GM23248 (cell line): ENCODE results near the gene ADSS1. TPM values are rescaled to one million over a fixed set of nuclear protein-coding genes. Genes with fewer than 3 reads are reported as not detected.

Source experiments
- DNase-seq: peaks from one replicate; pipeline ENCODE4 v3.0.0-alpha.2; 2015
- H2AFZ ChIP-seq: fragments of 200-600 bp; sonication (generic); 2 replicates; pipeline ENCODE4 v1.6.1; 2016; ENCODE audit warnings: antibody characterized with exemption
- H3F3A ChIP-seq: fragments of 200-600 bp; sonication (generic); 2 replicates; pipeline ENCODE4 v1.6.1; 2016; ENCODE audit warnings: mild to moderate bottlenecking, antibody characterized with exemption, mixed run types; ENCODE audit not compliant: insufficient read depth
- H3K27ac ChIP-seq: fragments of 200-600 bp; sonication (generic); 2 replicates; pipeline ENCODE4 v1.5.1; 2016; ENCODE audit warnings: mild to moderate bottlenecking
- H3K27me3 ChIP-seq: fragments of 200-600 bp; sonication (generic); replicated peaks from 2 replicates; pipeline ENCODE4 v1.6.1; 2016; ENCODE audit warnings: mild to moderate bottlenecking; ENCODE audit not compliant: insufficient read depth
- H3K36me3 ChIP-seq: fragments of 200-600 bp; sonication (generic); 2 replicates; pipeline ENCODE4 v1.6.1; 2016; ENCODE audit warnings: low read depth, mild to moderate bottlenecking
- H3K4me1 ChIP-seq: fragments of 200-600 bp; sonication (generic); 2 replicates; pipeline ENCODE4 v1.6.1; 2016; ENCODE audit warnings: mild to moderate bottlenecking; ENCODE audit not compliant: insufficient read depth
- H3K4me2 ChIP-seq: fragments of 200-600 bp; sonication (generic); one replicate; pipeline ENCODE4 v1.6.1; 2016; ENCODE audit warnings: mild to moderate bottlenecking; ENCODE audit not compliant: unreplicated experiment
- H3K4me3 ChIP-seq: fragments of 200-600 bp; sonication (generic); 2 replicates; pipeline ENCODE4 v1.5.1; 2016; ENCODE audit warnings: mild to moderate bottlenecking
- H3K79me2 ChIP-seq: fragments of 200-600 bp; sonication (generic); 2 replicates; pipeline ENCODE4 v1.6.1; 2016; ENCODE audit warnings: mild to moderate bottlenecking; ENCODE audit not compliant: insufficient read depth
- H3K9ac ChIP-seq: fragments of 200-600 bp; sonication (generic); 2 replicates; pipeline ENCODE4 v1.6.1; 2016; ENCODE audit warnings: mild to moderate bottlenecking
- H3K9me2 ChIP-seq: fragments of 200-600 bp; sonication (generic); 2 replicates; pipeline ENCODE4 v1.6.1; 2016; ENCODE audit warnings: mixed run types, mild to moderate bottlenecking, moderate library complexity; ENCODE audit not compliant: insufficient read depth
- H3K9me3 ChIP-seq: fragments of 200-600 bp; sonication (generic); one replicate; pipeline ENCODE4 v1.6.1; 2017; ENCODE audit warnings: low read depth
- H4K20me1 ChIP-seq: fragments of 200-600 bp; sonication (generic); 2 replicates; pipeline ENCODE4 v1.6.0; 2016; ENCODE audit not compliant: insufficient read depth
- EZH2 ChIP-seq: fragments of 200-600 bp; sonication (generic); IDR thresholded peaks from 2 replicates; pipeline ENCODE4 v1.6.1; 2018; ENCODE audit warnings: antibody characterized with exemption, mild to moderate bottlenecking; ENCODE audit not compliant: insufficient read depth, poor library complexity, severe bottlenecking
- EZH2phosphoT487 ChIP-seq: fragments of 200-600 bp; sonication (generic); IDR thresholded peaks from 2 replicates; pipeline ENCODE4 v1.6.1; 2018; ENCODE audit warnings: antibody characterized with exemption, moderate library complexity, mild to moderate bottlenecking, low read depth; ENCODE audit not compliant: insufficient read depth
- WGBS, 2 experiments: methylation state at CpG; one replicate each; pipeline ENCODE4 v1.1.6; 2015 to 2017; ENCODE audit warnings: low lambda C conversion rate in 2 of 2, low coverage in 1 of 2; ENCODE audit errors: missing lambda C conversion rate in 2 of 2; 5-methylcytosine and 5-hydroxymethylcytosine counted together
- in situ Hi-C: fragments of 300-500 bp; cut with MboI; formaldehyde crosslinking; loops from 2 replicates; pipeline ENCODE4 v1.15.0; 2020
- polyA plus RNA-seq: library from polyadenylated mRNA; unstranded; fragments of >200 nt; fragmentation: Nextera tagmentation; extraction: Ambion mirVana; gene quantifications from 2 replicates; pipeline ENCODE4 v1.2.1, GENCODE V29; 2016
- total RNA-seq: library from RNA; depleted of rRNA; stranded (reverse); fragments of >200 nt; shearing (Covaris generic); gene quantifications from 2 replicates; pipeline ENCODE4 v1.2.3, GENCODE V29; 2014

Gene ADSS1
- total and polyA plus RNA-seq, 2 experiments from 2014 or later = 3.7 to 7.1 TPM

DNA sequence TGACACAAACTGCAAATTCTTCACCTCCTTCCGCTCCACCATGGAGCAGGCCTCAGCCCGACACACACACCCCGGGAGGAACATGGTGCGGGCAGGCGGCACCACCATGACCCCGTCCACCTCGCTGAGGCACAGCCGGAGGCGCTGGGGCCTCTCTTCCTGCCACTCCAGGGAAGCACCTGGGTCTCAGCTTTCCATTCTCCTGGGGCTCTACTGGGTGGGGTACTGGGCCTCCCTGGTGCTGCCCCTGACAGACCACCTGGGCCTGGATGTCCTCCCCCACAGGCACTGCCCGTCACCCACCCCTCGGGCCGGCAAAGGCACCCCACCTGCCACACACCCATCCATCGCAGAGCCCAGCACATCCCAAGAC, 61.7 kb downstream of the ADSS1 start:
- Histone ChIP-seq H4K20me1 (no peaks in the 10 kb centered on the region), H3K79me2 (peaks cover 50% of the 10 kb centered on the region)

GRCh38 chr14:104786091-104786586, 62.1 kb downstream of the ADSS1 start:
- TF ChIP-seq EZH2 = no peak
- no peak for TF ChIP-seq EZH2phosphoT487
- DNase-seq = no peak
- Histone ChIP-seq H3K4me1 (no peaks in the 10 kb centered on the region), H3K4me2 (no peak overlapping the region), H3K9me3 (no peaks in the 10 kb centered on the region), H3K9ac (no peak overlapping the region), H3K27ac (no peak overlapping the region), H3K4me3 (no peak overlapping the region), H4K20me1 (no peaks in the 10 kb centered on the region), H3F3A (no peaks in the 10 kb centered on the region), H3K36me3 (no peaks in the 10 kb centered on the region), H3K27me3 (no peaks in the 10 kb centered on the region), H2AFZ (no peak overlapping the region), H3K9me2 (no peaks in the 10 kb centered on the region), H3K79me2 (peaks cover 54% of the 10 kb centered on the region)
- WGBS, 2 experiments = 75 to 79% methylated on average over 10 to 12 of the region's 14 CpGs
- in situ Hi-C loops = no loop called here

More for the DNA sequence above, 61.7 kb downstream of the ADSS1 start:
- Histone ChIP-seq H3K4me3 (no peak overlapping the region), H3K27me3 (no peaks in the 10 kb centered on the region), H3K4me2 (no peak overlapping the region), H2AFZ (no peak overlapping the region), H3K27ac (no peak overlapping the region), H3F3A (no peaks in the 10 kb centered on the region), H3K36me3 (no peaks in the 10 kb centered on the region), H3K9me3 (no peaks in the 10 kb centered on the region), H3K9ac (no peak overlapping the region), H3K4me1 (no peaks in the 10 kb centered on the region), H3K9me2 (no peaks in the 10 kb centered on the region)
- in situ Hi-C loops = no loop called here
- DNase-seq = no peak
- WGBS, 2 experiments = 85% methylated on average over 9 to 13 of the region's 13 CpGs
- TF ChIP-seq EZH2 = no peak
- TF ChIP-seq EZH2phosphoT487 = no peak

GRCh38 chr14:104786726-104787675, 63.0 kb downstream of the ADSS1 start:
- no peaks in the 10 kb centered on the region for H4K20me1 ChIP-seq
- WGBS, 2 experiments = 82% methylated on average over 30 of the region's 30 CpGs
- H3K79me2 ChIP-seq = peaks cover 63% of the 10 kb centered on the region

DNA sequence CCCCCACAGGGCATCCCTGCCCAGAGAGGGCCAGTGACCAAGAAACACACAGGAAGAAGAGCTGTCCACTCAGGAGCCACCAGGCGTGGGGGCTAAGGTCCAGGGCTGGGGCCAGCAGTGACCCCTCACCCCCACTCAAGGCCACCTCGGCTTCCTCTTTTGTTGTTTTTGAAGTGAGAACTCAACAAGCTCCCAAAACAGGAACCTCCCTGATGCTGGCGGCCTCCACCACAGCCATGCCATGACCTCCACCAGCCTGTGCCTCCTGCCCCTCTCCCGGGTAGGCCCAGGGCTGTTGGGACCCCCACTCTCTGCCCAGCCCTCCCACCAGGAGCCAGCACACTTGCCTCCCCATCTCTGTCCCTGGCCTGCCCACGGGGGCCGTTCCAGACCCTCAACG, 63.7 kb downstream of the ADSS1 start:
- Histone ChIP-seq H3K36me3 (no peaks in the 10 kb centered on the region), H3K27me3 (no peaks in the 10 kb centered on the region), H3K27ac (no peak overlapping the region), H3K9me3 (no peaks in the 10 kb centered on the region), H3K9me2 (no peaks in the 10 kb centered on the region), H2AFZ (no peak overlapping the region), H4K20me1 (no peaks in the 10 kb centered on the region), H3K79me2 (peaks cover 70% of the 10 kb centered on the region), H3K4me1 (no peaks in the 10 kb centered on the region), H3F3A (no peaks in the 10 kb centered on the region), H3K4me3 (no peak overlapping the region), H3K4me2 (no peak overlapping the region), H3K9ac (no peak overlapping the region)
- in situ Hi-C loops = no loop called here
- DNase-seq = no peak
- no peak for TF ChIP-seq EZH2phosphoT487
- 82 to 90% methylated on average over 7 of the region's 7 CpGs for WGBS, 2 experiments

More at GRCh38 chr14:104786726-104787675, 63.0 kb downstream of the ADSS1 start:
- H3K4me1 ChIP-seq = no peaks in the 10 kb centered on the region
- H3K4me3 ChIP-seq = no peak overlapping the region
- H3K36me3 ChIP-seq = no peaks in the 10 kb centered on the region
- no peak overlapping the region for H3K9ac ChIP-seq
- H2AFZ ChIP-seq = no peak overlapping the region
- no peak for TF ChIP-seq EZH2
- TF ChIP-seq EZH2phosphoT487 = no peak
- H3K9me3 ChIP-seq = no peaks in the 10 kb centered on the region
- H3F3A ChIP-seq = no peaks in the 10 kb centered on the region
- no peak for DNase-seq
- H3K9me2 ChIP-seq = no peaks in the 10 kb centered on the region
- H3K27me3 ChIP-seq = no peaks in the 10 kb centered on the region
- in situ Hi-C loops = no loop called here
- no peak overlapping the region for H3K27ac ChIP-seq
- H3K4me2 ChIP-seq = no peak overlapping the region
